Right lobe of liver (tissue), 4 donors: Measurements from ENCODE around the gene PRRT3.

ENCODE experiments used
- POLR2A ChIP-seq: fragments of 450-650 bp; IDR thresholded peaks from one replicate; pipeline ENCODE4 v1.6.1; 2017; ENCODE audit warnings: antibody characterized with exemption, mild to moderate bottlenecking
- TF ChIP-seq, protein P1 (sequence below), 4 donors: fragments of 200-600 bp in 3 of 4; fragments of 450-650 bp in 1 of 4; IDR thresholded peaks; one replicate each; pipeline versions ENCODE4 v1.5.1 to v1.8.0; 2016 to 2022; ENCODE audit warnings: antibody characterized with exemption in 4 of 4, mild to moderate bottlenecking in 2 of 4
- donor health status: DM: no; HTN: no; CAD: no.
- donor health status: DM: no; HTN: no; CAD: no.
- donor health status: DM: no; HTN: yes; CAD: no.

DNA sequence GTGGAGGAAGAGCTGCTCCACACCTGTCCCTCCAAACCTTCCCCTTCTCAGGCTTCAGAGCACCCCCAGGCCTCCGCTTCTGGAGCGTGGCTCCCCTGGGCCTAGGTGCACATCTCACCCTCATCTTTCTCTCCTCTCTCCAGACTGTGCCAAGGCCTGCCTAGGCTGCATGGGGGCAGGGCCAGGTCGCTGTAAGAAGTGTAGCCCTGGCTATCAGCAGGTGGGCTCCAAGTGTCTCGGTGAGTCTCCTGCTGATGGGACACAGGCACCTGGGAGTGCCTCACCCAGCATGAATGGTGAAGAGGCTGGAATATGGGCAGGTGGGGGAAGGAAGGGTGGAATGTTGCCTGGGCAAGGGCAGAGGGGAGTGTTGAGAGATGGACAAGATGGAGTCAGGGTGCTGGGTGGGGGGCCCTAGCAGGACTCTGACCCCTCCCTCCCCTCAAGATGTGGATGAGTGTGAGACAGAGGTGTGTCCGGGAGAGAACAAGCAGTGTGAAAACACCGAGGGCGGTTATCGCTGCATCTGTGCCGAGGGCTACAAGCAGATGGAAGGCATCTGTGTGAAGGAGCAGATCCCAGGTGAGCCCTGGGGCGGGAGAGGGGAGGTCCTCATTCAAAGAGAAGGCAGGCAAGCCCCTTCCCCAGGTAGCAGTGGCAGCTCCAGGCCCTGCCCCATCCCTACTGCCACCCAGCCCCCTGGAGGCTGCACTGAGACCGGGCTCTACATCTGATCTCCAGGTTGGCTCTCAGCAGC is 9.1 kb downstream of the PRRT3 start:
- TF ChIP-seq, protein P1, sequence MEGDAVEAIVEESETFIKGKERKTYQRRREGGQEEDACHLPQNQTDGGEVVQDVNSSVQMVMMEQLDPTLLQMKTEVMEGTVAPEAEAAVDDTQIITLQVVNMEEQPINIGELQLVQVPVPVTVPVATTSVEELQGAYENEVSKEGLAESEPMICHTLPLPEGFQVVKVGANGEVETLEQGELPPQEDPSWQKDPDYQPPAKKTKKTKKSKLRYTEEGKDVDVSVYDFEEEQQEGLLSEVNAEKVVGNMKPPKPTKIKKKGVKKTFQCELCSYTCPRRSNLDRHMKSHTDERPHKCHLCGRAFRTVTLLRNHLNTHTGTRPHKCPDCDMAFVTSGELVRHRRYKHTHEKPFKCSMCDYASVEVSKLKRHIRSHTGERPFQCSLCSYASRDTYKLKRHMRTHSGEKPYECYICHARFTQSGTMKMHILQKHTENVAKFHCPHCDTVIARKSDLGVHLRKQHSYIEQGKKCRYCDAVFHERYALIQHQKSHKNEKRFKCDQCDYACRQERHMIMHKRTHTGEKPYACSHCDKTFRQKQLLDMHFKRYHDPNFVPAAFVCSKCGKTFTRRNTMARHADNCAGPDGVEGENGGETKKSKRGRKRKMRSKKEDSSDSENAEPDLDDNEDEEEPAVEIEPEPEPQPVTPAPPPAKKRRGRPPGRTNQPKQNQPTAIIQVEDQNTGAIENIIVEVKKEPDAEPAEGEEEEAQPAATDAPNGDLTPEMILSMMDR (IDR thresholded peaks at IDR 0.05), result no peak
- TF ChIP-seq POLR2A, result no peak
